GM21619 (cell line): ENCODE results near the gene S100Z.
"Not testable (repeated sequence)": the region's sequence is repeated elsewhere in the genome, so short reads cannot be mapped to it uniquely, and the experiment has no call there.

ENCODE experiments used
- ATAC-seq: cut with Tn5 transposase; IDR thresholded peaks from one replicate; pipeline ENCODE4 v1.9.1; 2021; ENCODE audit not compliant: unreplicated experiment

Gene S100Z

GRCh38 chr5:76867827-76868693, 18.2 kb downstream of the S100Z start:
- ATAC-seq, result peak; percentile 47

GRCh38 chr5:76870046-76870445, 20.2 kb downstream of the S100Z start:
- no peak for ATAC-seq

DNA sequence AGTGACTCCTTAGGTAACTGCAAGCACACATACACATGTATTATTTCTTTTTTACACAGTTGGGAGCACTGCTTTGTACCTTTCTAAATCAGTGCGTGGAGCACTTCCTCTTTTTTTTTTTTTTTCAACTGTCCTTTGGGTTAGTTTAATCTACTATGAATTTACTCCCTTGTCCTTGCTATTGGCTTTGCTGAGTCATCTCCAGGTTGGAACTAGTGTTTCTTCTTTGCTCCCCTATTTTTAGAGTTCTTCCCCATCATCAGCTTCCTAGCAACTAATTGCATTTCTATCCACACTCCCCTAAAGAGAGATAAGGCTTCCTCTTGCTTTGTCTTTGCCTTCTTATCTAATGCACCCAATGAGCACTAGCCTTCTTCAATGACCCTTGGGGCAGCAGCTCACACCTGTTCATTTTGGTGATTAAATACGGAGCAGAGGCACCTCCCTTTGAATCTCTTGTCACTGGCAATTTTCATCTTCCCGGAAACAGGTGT, 24.3 kb downstream of the S100Z start:
- no peak for ATAC-seq

GRCh38 chr5:76888733-76889300, 39.0 kb downstream of the S100Z start:
- ATAC-seq, result no peak

GRCh38 chr5:76893294-76893693, 43.5 kb downstream of the S100Z start:
- no peak for ATAC-seq

DNA sequence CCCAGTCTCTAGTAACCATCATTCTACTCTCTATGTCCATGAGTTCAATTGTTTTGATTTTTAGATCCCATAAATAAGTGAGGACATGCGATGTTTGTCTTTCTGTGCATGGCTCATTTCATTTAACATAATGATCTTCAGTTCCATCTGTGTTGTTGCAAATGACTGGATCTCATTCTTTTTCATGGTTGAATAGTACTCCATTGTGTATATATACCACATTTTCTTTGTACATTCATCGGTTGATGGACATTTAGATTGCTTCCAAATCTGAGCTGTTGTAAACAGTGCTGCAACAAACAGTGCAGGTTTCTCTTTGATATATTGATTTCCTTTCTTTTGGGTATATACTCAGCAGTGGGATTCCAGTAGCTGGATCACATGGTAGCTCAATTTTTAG, 46.4 kb downstream of the S100Z start:
- ATAC-seq, result no peak

DNA sequence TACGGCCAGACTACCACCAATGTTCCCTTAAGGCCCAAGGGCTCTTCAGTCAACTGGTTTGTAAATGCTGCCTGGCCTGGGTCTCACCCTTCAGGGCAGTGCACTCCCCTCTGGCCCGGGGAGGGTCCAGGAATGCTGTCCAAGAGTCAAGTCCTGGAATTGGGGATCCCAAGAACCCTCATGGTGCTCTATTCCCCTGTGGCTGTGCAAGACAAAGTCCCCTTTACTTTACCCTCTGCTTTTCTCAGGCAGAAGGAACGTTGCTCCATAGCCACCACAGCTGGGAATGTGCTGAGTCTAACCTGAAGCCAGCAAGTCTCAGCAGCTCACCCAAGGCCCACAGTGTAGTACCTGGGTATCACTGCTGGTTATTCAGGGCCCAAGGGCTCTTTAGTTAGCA, 51.7 kb downstream of the S100Z start:
- no peak for ATAC-seq

GRCh38 chr5:76908166-76908565, 58.4 kb downstream of the S100Z start:
- no peak for ATAC-seq

- ATAC-seq, result not testable (repeated sequence)
Observed at GRCh38 chr5:76910344-76910933, 60.6 kb downstream of the S100Z start.

DNA sequence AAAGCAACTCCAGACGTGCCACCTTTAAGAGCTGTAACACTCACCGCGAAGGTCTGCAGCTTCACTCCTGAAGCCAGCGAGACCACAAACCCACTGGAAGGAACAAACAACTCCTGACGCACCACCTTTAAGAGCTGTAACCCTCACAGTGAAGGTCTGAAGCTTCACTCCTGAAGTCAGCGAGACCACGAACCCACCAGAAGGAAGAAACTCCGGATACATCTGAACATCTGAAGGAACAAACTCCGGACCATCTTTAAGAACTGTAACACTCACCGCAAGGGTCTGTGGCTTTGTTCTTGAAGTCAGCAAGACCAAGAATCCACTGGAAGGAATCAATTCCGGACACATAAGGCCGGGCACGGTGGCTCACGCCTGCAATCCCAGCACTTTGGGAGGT, 64.9 kb downstream of the S100Z start:
- not testable (repeated sequence) for ATAC-seq

DNA sequence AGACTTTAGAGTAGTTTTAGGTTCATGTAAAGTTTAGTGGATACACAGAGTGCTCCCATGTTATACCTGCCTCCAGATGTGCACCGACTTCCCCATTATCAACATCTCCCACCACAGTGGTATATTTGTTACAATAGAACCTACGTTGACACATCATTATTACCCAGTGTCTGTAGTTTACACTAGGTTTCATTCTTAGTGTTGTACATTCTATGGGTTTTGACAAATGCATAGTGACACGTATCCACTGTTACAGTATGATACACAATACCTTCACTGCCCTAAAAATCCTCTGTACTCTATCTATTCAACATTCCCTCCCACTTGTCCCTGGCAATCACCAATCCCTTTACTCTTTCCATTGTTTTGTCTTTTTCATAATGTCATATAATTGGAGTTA, 68.7 kb downstream of the S100Z start:
- no peak for ATAC-seq

GRCh38 chr5:76920491-76920890, 70.7 kb downstream of the S100Z start:
- ATAC-seq, result no peak

DNA sequence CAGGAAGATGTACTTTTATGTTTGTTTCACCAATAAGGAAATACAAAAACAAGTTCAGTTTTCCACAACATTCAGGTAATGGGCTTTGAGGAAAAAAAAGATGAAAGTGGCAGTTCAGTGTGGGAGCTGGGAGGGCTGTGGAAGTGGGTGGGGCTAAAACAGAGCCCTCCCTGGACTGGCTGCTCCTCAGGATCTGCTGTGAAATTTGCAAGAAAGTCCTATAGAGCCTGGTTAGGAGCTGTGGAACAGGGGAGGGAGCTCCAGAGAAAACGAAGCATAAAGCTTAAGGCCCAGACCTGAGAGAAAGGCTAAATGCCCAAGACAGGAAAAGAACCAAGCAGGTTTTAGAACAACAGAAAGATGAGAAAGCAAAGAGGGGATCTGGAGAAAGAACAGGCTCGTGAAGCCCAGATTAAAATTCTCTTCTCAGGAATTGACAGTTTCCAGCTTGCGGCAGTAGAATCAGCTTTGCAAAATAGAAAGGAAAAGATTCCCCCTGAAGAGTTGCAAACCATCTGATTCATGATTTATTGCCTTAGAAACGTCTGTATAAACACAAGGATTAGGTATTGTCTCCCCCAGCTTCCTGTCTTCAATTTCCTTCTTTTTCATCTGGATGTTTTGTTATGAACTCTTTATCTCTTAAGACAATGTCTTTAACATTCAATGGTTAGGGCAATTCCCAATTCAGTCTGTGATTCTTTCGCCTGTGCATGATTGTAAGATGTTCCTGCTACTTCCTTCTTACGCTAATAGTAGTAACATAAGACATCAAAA, 76.7 kb downstream of the S100Z start:
- ATAC-seq, result no peak

DNA sequence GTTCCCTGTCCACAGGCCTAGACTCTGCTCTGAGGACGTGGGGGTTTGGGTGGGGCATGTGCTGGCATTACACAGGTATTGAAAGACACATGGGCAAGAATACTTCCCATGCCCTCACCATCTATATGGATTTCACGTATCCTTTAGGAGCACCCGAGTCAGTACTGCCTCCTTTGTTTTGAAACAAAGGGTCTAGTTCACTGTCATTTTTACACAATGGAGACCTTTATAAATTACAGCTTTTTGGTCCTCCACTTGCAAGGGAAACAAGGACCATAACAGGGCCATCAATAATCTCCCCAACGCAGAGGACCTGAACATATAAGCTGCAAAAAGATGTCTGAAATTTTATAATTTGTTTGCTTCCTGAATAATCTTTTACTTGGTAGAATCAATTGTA, 78.1 kb downstream of the S100Z start:
- no peak for ATAC-seq

GRCh38 chr5:76930083-76930482, 80.3 kb downstream of the S100Z start:
- no peak for ATAC-seq

GRCh38 chr5:76938177-76938576, 88.4 kb downstream of the S100Z start:
- ATAC-seq, result no peak

DNA sequence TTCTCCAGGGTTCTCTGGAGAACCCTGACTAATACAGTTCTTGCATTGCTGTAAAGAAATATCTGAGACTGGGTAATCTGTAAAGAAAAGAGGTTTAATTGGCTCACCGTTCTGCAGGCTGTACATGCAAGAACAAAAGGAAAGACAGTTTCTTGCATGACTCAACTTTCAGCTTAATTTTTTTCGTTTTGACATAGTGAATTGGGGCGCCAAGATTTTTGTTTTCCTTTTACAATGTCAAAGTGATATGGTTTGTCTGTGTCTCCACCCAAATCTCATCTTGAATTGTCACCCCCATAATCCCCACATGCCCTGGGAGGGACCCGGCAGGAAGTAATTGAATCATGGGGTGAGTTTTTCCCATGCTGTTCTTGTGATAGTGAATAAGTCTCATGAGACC, 91.2 kb downstream of the S100Z start:
- ATAC-seq, result no peak

GRCh38 chr5:76941442-76941841, 91.6 kb downstream of the S100Z start:
- no peak for ATAC-seq

- no peak for ATAC-seq
Observed at GRCh38 chr5:76942581-76942980, 92.8 kb downstream of the S100Z start.

DNA sequence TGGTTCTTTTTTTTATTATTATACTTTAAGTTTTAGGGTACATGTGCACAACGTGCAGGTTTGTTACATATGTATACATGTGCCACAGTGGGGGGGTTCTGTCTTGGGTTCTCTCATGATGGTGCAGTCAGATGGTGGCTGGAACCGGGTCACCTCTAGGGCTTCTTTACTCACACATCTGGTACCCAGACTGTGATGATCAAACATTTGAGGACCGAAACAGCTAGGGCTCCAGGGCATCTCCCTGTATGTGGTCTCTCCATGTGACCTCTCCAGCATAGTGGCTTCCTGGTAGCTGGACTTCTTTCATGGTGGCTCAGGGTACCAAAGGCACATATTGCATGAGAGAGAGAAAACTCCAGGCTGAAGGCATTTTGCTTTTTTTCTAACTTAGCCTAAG, 93.2 kb downstream of the S100Z start:
- ATAC-seq, result no peak

DNA sequence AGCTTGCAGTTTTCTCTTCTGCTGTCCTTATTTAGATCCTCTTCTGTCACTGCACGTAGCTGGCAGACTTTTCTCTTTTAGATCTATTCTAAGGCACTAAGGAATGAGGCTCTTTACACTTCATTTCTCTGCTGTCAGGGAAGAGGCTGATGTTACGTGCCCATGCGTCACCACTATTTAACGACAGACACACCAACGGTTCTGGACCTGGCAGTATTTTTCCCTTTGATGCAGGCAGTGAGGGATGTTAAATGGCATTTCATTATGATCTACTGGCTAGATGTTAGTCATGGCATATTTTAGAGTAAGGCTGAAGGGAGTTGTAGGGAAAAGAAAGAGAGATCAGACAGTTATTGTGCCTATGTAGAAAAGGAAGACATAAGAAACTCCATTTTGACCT, 94.8 kb downstream of the S100Z start:
- no peak for ATAC-seq
